GM19463 (cell line): ENCODE data around the gene POU2F1.
A peak's percentile ranks its signal among the peaks of the same experiment; 100 is the strongest.

Source experiments
- ATAC-seq: cut with Tn5 transposase; IDR thresholded peaks from one replicate; pipeline ENCODE4 v1.9.1; 2021; ENCODE audit warnings: mild to moderate bottlenecking, moderate library complexity; ENCODE audit not compliant: unreplicated experiment

POU2F1 gene

GRCh38 chr1:167412920-167413319, 192.2 kb downstream of the POU2F1 start:
- no peak for ATAC-seq

- no peak for ATAC-seq
These were observed 192.6 kb downstream of the POU2F1 start for GRCh38 chr1:167413328-167413727.

GRCh38 chr1:167416506-167416905, 195.8 kb downstream of the POU2F1 start:
- ATAC-seq: no peak

GRCh38 chr1:167418391-167418790, 197.7 kb downstream of the POU2F1 start:
- no peak for ATAC-seq

- no peak for ATAC-seq
These were observed 198.6 kb downstream of the POU2F1 start for GRCh38 chr1:167419245-167419644.

- no peak for ATAC-seq
These were observed 199.8 kb downstream of the POU2F1 start for GRCh38 chr1:167420510-167420909.

- no peak for ATAC-seq
These were observed 203.3 kb downstream of the POU2F1 start for GRCh38 chr1:167423684-167424619.

GRCh38 chr1:167425482-167425881, 204.8 kb downstream of the POU2F1 start:
- ATAC-seq: no peak

- no peak for ATAC-seq
These were observed 206.0 kb downstream of the POU2F1 start for GRCh38 chr1:167426716-167427115.

GRCh38 chr1:167427848-167428247, 207.2 kb downstream of the POU2F1 start:
- no peak for ATAC-seq

- no peak for ATAC-seq
These were observed 207.7 kb downstream of the POU2F1 start for GRCh38 chr1:167428395-167428794.

- peak; percentile 40 for ATAC-seq
These were observed 208.9 kb downstream of the POU2F1 start for GRCh38 chr1:167429612-167430011.

- peak; percentile 32 for ATAC-seq
These were observed 209.6 kb downstream of the POU2F1 start for GRCh38 chr1:167430134-167430848.

GRCh38 chr1:167430849-167431242, 210.2 kb downstream of the POU2F1 start:
- ATAC-seq: peak; percentile 19

GRCh38 chr1:167431261-167431908, 210.7 kb downstream of the POU2F1 start:
- ATAC-seq: peak; percentile 36

GRCh38 chr1:167431909-167432650, 211.4 kb downstream of the POU2F1 start:
- no peak for ATAC-seq

- no peak for ATAC-seq
These were observed 212.1 kb downstream of the POU2F1 start for GRCh38 chr1:167432780-167433179.

- no peak for ATAC-seq
These were observed 213.2 kb downstream of the POU2F1 start for GRCh38 chr1:167433884-167434283.

- ATAC-seq: no peak
These were observed 213.6 kb downstream of the POU2F1 start for GRCh38 chr1:167434306-167434705.

GRCh38 chr1:167435484-167435883, 214.8 kb downstream of the POU2F1 start:
- no peak for ATAC-seq
